ENCODE data around the gene CCPG1. TPM values are rescaled to one million over a fixed set of nuclear protein-coding genes. Genes with fewer than 3 reads are reported as not detected.

The CCPG1 gene
- total and polyA plus RNA-seq, 2 donors (not counting 1 experiment from before 2014, with no cell fraction given), result 50.0 to 64.6 TPM

DNA sequence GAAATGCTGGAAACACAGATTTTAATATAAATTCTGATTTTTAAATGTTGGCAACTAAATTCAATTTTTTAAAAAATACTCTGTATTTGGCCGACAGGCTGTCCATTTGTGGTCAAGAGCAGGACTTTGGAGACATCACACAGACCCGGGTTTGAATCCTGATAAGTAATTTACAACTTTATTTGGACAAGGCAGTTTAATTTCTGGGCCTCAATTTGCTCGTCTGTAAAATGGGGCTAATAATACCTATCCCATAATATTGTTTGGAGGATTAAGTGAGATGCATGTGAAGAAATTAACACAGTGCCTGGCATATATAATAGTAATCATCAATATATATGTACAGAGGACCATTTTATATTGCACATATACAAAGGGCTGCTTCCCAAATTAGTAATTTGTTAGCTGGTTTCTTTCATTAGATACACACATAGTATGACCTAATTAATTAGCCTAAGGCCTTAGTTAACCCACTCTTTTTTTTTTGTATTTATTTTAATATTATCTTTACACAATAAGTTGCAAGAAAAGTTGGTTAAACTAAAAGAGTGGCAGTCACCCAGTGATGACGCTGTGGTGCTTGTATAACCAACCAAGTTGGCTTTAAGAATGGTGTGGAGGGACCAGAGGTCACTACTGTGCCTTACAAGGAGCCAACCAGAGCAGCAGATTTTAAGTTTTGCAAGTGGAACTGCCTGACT, 88.5 kb downstream of the CCPG1 start:
- Histone ChIP-seq H3K79me2 (ENCODE audit: control insufficient read depth, insufficient read depth, low read length) (peaks cover 9% of the 10 kb centered on the region), H2AFZ (ENCODE audit: low read length) (peak overlapping the region; percentile 65), H3K27me3 (ENCODE audit: control insufficient read depth, insufficient read depth, low read length) (no peaks in the 10 kb centered on the region), H3K9me3 (ENCODE audit: control insufficient read depth, insufficient read depth, low read depth, low read length) (no peaks in the 10 kb centered on the region), H3K4me2 (ENCODE audit: extremely low read depth, insufficient read depth, low read length) (peak overlapping the region; percentile 94), H3K4me3 (replicated peaks in 1 of 4; ENCODE audit: control extremely low read depth in 1 of 4, insufficient read depth in 1 of 4, low read depth in 3 of 4, low read length in 4 of 4) (peak overlapping the region; percentile 65 to 98 (median 80)), H3K9ac (ENCODE audit: insufficient read depth, low read length) (no peak overlapping the region), H3K27ac (ENCODE audit: insufficient read depth, low read length) (peak overlapping the region; percentile 92), H3K4me1 (ENCODE audit: control insufficient read depth, extremely low read depth, insufficient read depth, low read length) (peaks cover 4% of the 10 kb centered on the region), H3K36me3 (ENCODE audit: control insufficient read depth, insufficient read depth, low read length) (no peaks in the 10 kb centered on the region), H4K20me1 (ENCODE audit: control insufficient read depth, extremely low read depth, insufficient read depth, low read length) (no peaks in the 10 kb centered on the region)
- TF ChIP-seq, protein P1, sequence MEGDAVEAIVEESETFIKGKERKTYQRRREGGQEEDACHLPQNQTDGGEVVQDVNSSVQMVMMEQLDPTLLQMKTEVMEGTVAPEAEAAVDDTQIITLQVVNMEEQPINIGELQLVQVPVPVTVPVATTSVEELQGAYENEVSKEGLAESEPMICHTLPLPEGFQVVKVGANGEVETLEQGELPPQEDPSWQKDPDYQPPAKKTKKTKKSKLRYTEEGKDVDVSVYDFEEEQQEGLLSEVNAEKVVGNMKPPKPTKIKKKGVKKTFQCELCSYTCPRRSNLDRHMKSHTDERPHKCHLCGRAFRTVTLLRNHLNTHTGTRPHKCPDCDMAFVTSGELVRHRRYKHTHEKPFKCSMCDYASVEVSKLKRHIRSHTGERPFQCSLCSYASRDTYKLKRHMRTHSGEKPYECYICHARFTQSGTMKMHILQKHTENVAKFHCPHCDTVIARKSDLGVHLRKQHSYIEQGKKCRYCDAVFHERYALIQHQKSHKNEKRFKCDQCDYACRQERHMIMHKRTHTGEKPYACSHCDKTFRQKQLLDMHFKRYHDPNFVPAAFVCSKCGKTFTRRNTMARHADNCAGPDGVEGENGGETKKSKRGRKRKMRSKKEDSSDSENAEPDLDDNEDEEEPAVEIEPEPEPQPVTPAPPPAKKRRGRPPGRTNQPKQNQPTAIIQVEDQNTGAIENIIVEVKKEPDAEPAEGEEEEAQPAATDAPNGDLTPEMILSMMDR (conservative IDR thresholded peaks at IDR 0.05 in 1 of 2, IDR thresholded peaks at IDR 0.05 in 1 of 2; ENCODE audit: low read depth in 1 of 2, low read length in 2 of 2), result no peak
- TF ChIP-seq EZH2 (IDR thresholded peaks at IDR 0.05; ENCODE audit: low read length, missing control alignments), result no peak
- DNase-seq (ENCODE audit: low read depth in 2 of 2), result peak; percentile 32 to 50

DNA sequence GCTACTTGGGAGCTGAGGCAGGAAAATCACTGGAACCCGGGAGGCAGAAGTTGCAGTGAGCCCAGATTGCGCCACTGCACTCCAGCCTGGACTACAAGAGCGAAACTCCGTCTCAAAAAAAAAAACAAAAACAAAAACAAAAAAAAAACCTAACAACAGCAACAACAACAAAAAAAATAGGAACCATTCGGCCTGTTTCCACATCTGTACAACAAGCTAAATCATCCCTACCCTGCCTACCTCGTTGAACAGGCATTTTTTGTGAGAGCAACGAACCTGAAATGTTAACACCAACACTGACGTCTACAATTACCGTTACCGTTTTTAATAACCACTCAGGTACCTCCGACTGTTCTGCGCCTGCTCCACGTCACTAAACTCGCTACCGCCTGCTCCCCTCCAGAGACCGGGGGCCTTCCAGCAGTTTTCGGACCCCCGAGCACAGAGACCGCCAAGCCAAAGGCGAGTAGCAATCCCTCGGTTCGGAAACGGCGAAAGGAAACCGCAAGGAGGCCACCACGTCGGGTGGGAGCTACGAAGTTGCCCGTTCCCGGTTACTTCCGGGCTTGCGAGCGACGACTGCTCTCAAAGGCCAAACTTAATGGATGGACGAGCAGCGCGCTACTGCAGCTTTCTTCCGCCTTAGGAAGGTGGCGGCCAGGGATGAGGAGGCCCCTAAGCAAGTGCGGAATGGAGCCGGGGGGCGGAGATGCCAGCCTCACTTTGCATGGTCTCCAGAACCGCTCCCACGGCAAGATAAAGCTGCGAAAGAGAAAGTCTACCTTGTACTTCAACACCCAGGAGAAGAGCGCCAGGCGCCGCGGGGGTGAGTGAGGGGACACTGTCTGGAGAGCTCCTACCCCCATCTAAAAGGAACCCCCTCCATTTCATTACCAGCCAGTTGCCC, 89.3 kb downstream of the CCPG1 start, which contains the start of the genes PIGB and PIGBOS1:
PIGB (plus strand) TSS at position 635 of the 907 bp plus-strand sequence; CDS start at position 664, 29 bp downstream.
PIGBOS1 (minus strand) TSS at position 536 of the 907 bp plus-strand sequence. CDS start 1,331 bp downstream, outside the sequence.
- peak within 1 kb of the TSS; percentile 92 for H3K27ac ChIP-seq (ENCODE audit: insufficient read depth, low read length)
- no peaks in the 10 kb centered on the region for H4K20me1 ChIP-seq (ENCODE audit: control insufficient read depth, extremely low read depth, insufficient read depth, low read length)
- no peaks in the 10 kb centered on the region for H3K27me3 ChIP-seq (ENCODE audit: control insufficient read depth, insufficient read depth, low read length)
- peak within 1 kb of the TSS; percentile 65 to 98 (median 80) for H3K4me3 ChIP-seq (replicated peaks in 1 of 4; ENCODE audit: control extremely low read depth in 1 of 4, insufficient read depth in 1 of 4, low read depth in 3 of 4, low read length in 4 of 4)
- H3K79me2 ChIP-seq (ENCODE audit: control insufficient read depth, insufficient read depth, low read length), result peaks cover 9% of the 10 kb centered on the region
- peak within 1 kb of the TSS; percentile 65 for H2AFZ ChIP-seq (ENCODE audit: low read length)
- peak within 1 kb of the TSS; percentile 84 for H3K9ac ChIP-seq (ENCODE audit: insufficient read depth, low read length)
- H3K4me2 ChIP-seq (ENCODE audit: extremely low read depth, insufficient read depth, low read length), result peak within 1 kb of the TSS; percentile 94
- no peaks in the 10 kb centered on the region for H3K36me3 ChIP-seq (ENCODE audit: control insufficient read depth, insufficient read depth, low read length)
- peak; percentile 90 to 93 for DNase-seq (ENCODE audit: low read depth in 2 of 2)
- TF ChIP-seq, protein P1 (conservative IDR thresholded peaks at IDR 0.05 in 1 of 2, IDR thresholded peaks at IDR 0.05 in 1 of 2; ENCODE audit: low read depth in 1 of 2, low read length in 2 of 2), result peak in 1 of 2 donors; percentile 8
- no peak for TF ChIP-seq EZH2 (IDR thresholded peaks at IDR 0.05; ENCODE audit: low read length, missing control alignments)
- H3K9me3 ChIP-seq (ENCODE audit: control insufficient read depth, insufficient read depth, low read depth, low read length), result no peaks in the 10 kb centered on the region
- H3K4me1 ChIP-seq (ENCODE audit: control insufficient read depth, extremely low read depth, insufficient read depth, low read length), result peaks cover 4% of the 10 kb centered on the region

Other genes with a start within 250 kb of the CCPG1 start
- 117 and 127 TPM in 2 replicates for gene RSL24D1, start 211.4 kb downstream of the CCPG1 start, total RNA-seq
- 54.4 and 56.8 TPM in 2 replicates for gene RSL24D1, start 211.4 kb downstream of the CCPG1 start, polyA plus RNA-seq
- gene RAB27A, start 118.5 kb downstream of the CCPG1 start, total RNA-seq, result 10.3 and 14.4 TPM in 2 replicates
- 34.9 and 47.4 TPM in 2 replicates for gene RAB27A, start 118.5 kb downstream of the CCPG1 start, polyA plus RNA-seq
- 7.4 and 10.9 TPM in 2 replicates for gene PIGBOS1, start 89.2 kb downstream of the CCPG1 start, total RNA-seq
- gene PIGBOS1, start 89.2 kb downstream of the CCPG1 start, polyA plus RNA-seq, result 18.5 and 19.2 TPM in 2 replicates
- 9.0 and 18.8 TPM in 2 replicates for gene PIGB, start 89.1 kb downstream of the CCPG1 start, total RNA-seq
- gene PIGB, start 89.1 kb downstream of the CCPG1 start, polyA plus RNA-seq, result 24.1 and 27.4 TPM in 2 replicates
- 2.3 and 3.1 TPM in 2 replicates for gene PIERCE2, start 136 bp upstream of the CCPG1 start, total RNA-seq
- gene PIERCE2, start 136 bp upstream of the CCPG1 start, polyA plus RNA-seq, result 3.2 and 4.0 TPM in 2 replicates
- gene DNAAF4, start 99.9 kb upstream of the CCPG1 start, total RNA-seq, result 0.77 and 1.7 TPM in 2 replicates
- 2.0 and 2.5 TPM in 2 replicates for gene DNAAF4, start 99.9 kb upstream of the CCPG1 start, polyA plus RNA-seq
- gene PYGO1, start 180.0 kb upstream of the CCPG1 start, total RNA-seq, result 7.7 and 10.1 TPM in 2 replicates
- 9.6 and 11.3 TPM in 2 replicates for gene PYGO1, start 180.0 kb upstream of the CCPG1 start, polyA plus RNA-seq

All from fibroblast of lung (primary cell).